SK-N-SH (cell line): ENCODE data around the gene GPR173. TPM values are rescaled to one million over a fixed set of nuclear protein-coding genes. Genes with fewer than 3 reads are reported as not detected.

ENCODE experiments used
- CTCF ChIA-PET: fragments of 300-600, 350-600 bp; formaldehyde crosslinking; extraction: SDS; loops from one replicate; lab custom pipeline; 2021; lab: Yijun Ruan, JAX
- POLR2A ChIA-PET: fragments of 350-600 bp; sonication (Branson Sonifier 250); formaldehyde crosslinking; extraction: SDS; loops from one replicate; lab custom pipeline; 2020; ENCODE audit warnings: antibody characterized with exemption, inconsistent platforms; lab: Yijun Ruan, JAX
- DNase-seq: peaks from one replicate; pipeline ENCODE4 v3.0.0; 2012
- H2AFZ ChIP-seq: fragments of 200-600 bp; sonication (generic); 2 replicates; pipeline ENCODE4 v1.8.1; 2016; ENCODE audit warnings: antibody characterized with exemption, mild to moderate bottlenecking, low read depth
- H3F3A ChIP-seq: fragments of 200-600 bp; sonication (generic); replicated peaks from 2 replicates; pipeline ENCODE3; 2016; ENCODE audit warnings: antibody characterized with exemption, mild to moderate bottlenecking; ENCODE audit not compliant: insufficient read depth
- H3K27ac ChIP-seq, 2 experiments: fragments of 200-500 bp in 1 of 2; fragments of 200-600 bp in 1 of 2; sonication (Bioruptor generic) in 1 of 2; sonication (generic), shearing (Covaris generic) in 1 of 2; 2 replicates each; pipeline versions ENCODE4 v1.5.1 to v1.6.1; 2014 to 2016; ENCODE audit warnings: low read depth in 2 of 2, inconsistent platforms in 1 of 2, low read length in 1 of 2, mild to moderate bottlenecking in 1 of 2, mixed read lengths in 1 of 2
- H3K27me3 ChIP-seq: fragments of 200-600 bp; sonication (generic), shearing (Covaris generic); 2 replicates; pipeline ENCODE4 v1.6.1; 2016; ENCODE audit warnings: mixed run types; ENCODE audit not compliant: insufficient read depth
- H3K36me3 ChIP-seq, 2 experiments: fragments of 200-500 bp in 1 of 2; fragments of 200-600 bp in 1 of 2; sonication (Bioruptor generic) in 1 of 2; sonication (generic) in 1 of 2; replicated peaks in 1 of 2; 2 replicates each; pipeline versions ENCODE3 to v1.5.1; 2014 to 2016; ENCODE audit warnings: low read length in 1 of 2, mild to moderate bottlenecking in 1 of 2; ENCODE audit not compliant: insufficient read depth in 2 of 2, control insufficient read depth in 1 of 2
- H3K4me1 ChIP-seq, 2 experiments: fragments of 200-500 bp in 1 of 2; fragments of 200-600 bp in 1 of 2; sonication (Bioruptor generic) in 1 of 2; sonication (generic), shearing (Covaris generic) in 1 of 2; 2 replicates each; pipeline versions ENCODE4 v1.5.1 to v1.6.1; 2014 to 2016; ENCODE audit warnings: low read depth in 1 of 2, low read length in 1 of 2, mixed run types in 1 of 2; ENCODE audit not compliant: insufficient read depth in 2 of 2, control insufficient read depth in 1 of 2
- H3K4me2 ChIP-seq: fragments of 200-600 bp; sonication (generic), shearing (Covaris generic); 2 replicates; pipeline ENCODE4 v1.6.1; 2017; ENCODE audit warnings: mixed run types
- H3K4me3 ChIP-seq, 2 experiments: fragments of 200-500 bp in 1 of 2; fragments of 200-600 bp in 1 of 2; sonication (Bioruptor generic) in 1 of 2; sonication (generic), shearing (Covaris generic) in 1 of 2; 2 replicates each; pipeline versions ENCODE4 v1.5.1 to v1.8.1; 2014 to 2016; ENCODE audit warnings: low read depth in 2 of 2, inconsistent platforms in 1 of 2, low read length in 1 of 2, mild to moderate bottlenecking in 1 of 2, mixed read lengths in 1 of 2, moderate library complexity in 1 of 2
- H3K79me2 ChIP-seq: fragments of 200-600 bp; sonication (generic); 2 replicates; pipeline ENCODE4 v1.8.1; 2017; ENCODE audit warnings: mild to moderate bottlenecking; ENCODE audit not compliant: insufficient read depth
- H3K9ac ChIP-seq: fragments of 200-600 bp; sonication (generic); 2 replicates; pipeline ENCODE4 v1.6.1; 2017; ENCODE audit warnings: mixed run types
- H3K9me2 ChIP-seq: fragments of 200-600 bp; sonication (generic); 2 replicates; pipeline ENCODE4 v1.6.1; 2017; ENCODE audit warnings: mixed run types
- H3K9me3 ChIP-seq: fragments of 200-600 bp; sonication (generic); 2 replicates; pipeline ENCODE4 v1.6.1; 2017; ENCODE audit warnings: mixed run types, mild to moderate bottlenecking, moderate library complexity
- H4K20me1 ChIP-seq: fragments of 200-600 bp; sonication (generic); 2 replicates; pipeline ENCODE4 v1.6.1; 2017; ENCODE audit warnings: mild to moderate bottlenecking, mixed run types; ENCODE audit not compliant: insufficient read depth
- ELF1 ChIP-seq: IDR thresholded peaks from 2 replicates; pipeline ENCODE4 v1.4.0; 2012
- FOXM1 ChIP-seq: IDR thresholded peaks from 2 replicates; pipeline ENCODE4 v1.4.0; 2012; ENCODE audit warnings: low read depth, mild to moderate bottlenecking
- POLR2AphosphoS5 ChIP-seq: IDR thresholded peaks from 2 replicates; pipeline ENCODE4 v1.6.1; 2012; ENCODE audit warnings: low read depth, low read length
- RAD21 ChIP-seq: IDR thresholded peaks from 2 replicates; pipeline ENCODE4 v1.6.1; 2012; ENCODE audit warnings: mild to moderate bottlenecking, low read length
- RFX5 ChIP-seq: IDR thresholded peaks from 2 replicates; pipeline ENCODE4 v1.6.1; 2012; ENCODE audit warnings: mild to moderate bottlenecking, improper control_type of control experiment, low read length
- SMC3 ChIP-seq: IDR thresholded peaks from 2 replicates; pipeline ENCODE4 v1.6.1; 2012; ENCODE audit warnings: low read depth, low read length, improper control_type of control experiment
- whole genome bisulfite sequencing: methylation state at CpG from one replicate; pipeline ENCODE4 v1.1.6; 2017; ENCODE audit warnings: low lambda C conversion rate; 5-methylcytosine and 5-hydroxymethylcytosine counted together
- polyA plus RNA-seq, 3 experiments: library from polyadenylated mRNA; depleted of rRNA; stranded (reverse); fragments of >200 nt; gene quantifications; 2 replicates each; pipeline ENCODE4 v1.2.3, GENCODE V29; 2012
- TF ChIP-seq, protein P1 (sequence below): fragments of 200-600 bp; sonication (generic); IDR thresholded peaks from 2 replicates; pipeline ENCODE4 v1.6.1; 2017; ENCODE audit warnings: antibody characterized with exemption, mild to moderate bottlenecking, moderate library complexity

The GPR173 gene
- polyA plus RNA-seq, 1 of the 3 experiments (the other 2 are of a cell fraction) = 5.8 TPM

DNA sequence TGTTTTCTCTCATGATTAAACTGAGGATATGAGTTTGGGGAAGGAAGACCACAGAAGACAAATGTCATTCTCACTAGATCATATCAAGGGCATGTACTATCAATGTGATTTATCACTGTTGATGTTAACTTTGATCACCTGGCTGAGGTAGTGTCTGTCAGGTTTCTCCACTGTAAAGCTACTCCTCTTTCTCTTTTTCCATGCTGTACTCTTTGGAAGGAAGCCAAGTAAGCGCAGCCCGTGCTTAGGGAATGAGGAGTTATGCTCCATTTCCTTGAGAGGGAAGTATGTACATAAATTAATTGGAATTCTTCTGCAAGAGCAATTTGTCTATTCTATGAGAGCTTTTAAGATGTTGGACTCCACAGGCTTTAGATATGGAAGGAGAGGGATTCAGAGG, 41.3 kb downstream of the GPR173 start:
- Histone ChIP-seq H3K9me2 (no peaks in the 10 kb centered on the region), H3K79me2 (no peaks in the 10 kb centered on the region), H3K9me3 (no peaks in the 10 kb centered on the region), H3K4me2 (no peak overlapping the region), H3K27ac (no peak overlapping the region), H2AFZ (no peak overlapping the region), H4K20me1 (no peaks in the 10 kb centered on the region), H3K36me3 (peaks cover 0 to 10% of the 10 kb centered on the region in 2 experiments), H3F3A (peaks cover 12% of the 10 kb centered on the region), H3K9ac (no peak overlapping the region), H3K4me3 (no peak overlapping the region), H3K27me3 (no peaks in the 10 kb centered on the region; the same call in 1 of the 2 replicates), H3K4me1 (peaks cover 0 to 9% of the 10 kb centered on the region in 2 experiments; a peak in 1 of 4 replicates)
- POLR2A ChIA-PET = interaction anchor here (1.6 kb wide), 1 partner anchor 17 kb away, joined by 5 read pairs; no protein-coding TSS in a partner anchor
- CTCF ChIA-PET = interaction anchor here (0.7 to 6.0 kb wide), 6 partner anchors 10 to 43 kb away, joined by 3 to 41 read pairs (median 4); no protein-coding TSS in a partner anchor
- DNase-seq = no peak
- 52% methylated on average over 2 of the region's 2 CpGs for WGBS
- TF ChIP-seq SMC3 = no peak

DNA sequence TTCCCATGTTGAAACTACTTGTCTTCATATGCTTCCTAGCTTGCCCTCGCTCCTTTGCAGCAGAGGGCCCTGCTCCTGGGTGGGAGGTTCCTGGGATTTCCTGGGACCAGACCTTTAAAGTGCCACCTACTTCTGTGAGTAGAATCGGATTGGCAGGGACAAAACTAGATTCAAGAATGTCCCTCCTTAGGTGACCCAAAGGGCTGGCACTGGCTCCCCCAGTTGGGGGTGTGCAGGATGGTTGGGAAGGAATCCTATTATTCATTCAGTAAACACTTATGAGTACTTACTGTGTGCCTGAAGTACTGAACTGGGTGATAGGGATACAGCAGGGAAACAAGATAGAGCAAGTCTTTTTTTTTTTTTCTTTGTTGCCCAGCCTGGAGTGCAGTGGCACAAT, 42.8 kb downstream of the GPR173 start:
- peaks cover 0 to 4% of the 10 kb centered on the region in 2 experiments for H3K36me3 ChIP-seq
- H3K4me3 ChIP-seq = no peak overlapping the region
- no peak overlapping the region for H3K4me2 ChIP-seq
- H3K4me1 ChIP-seq = peaks cover 0 to 7% of the 10 kb centered on the region in 2 experiments; a peak in 1 of 4 replicates
- TF ChIP-seq RFX5 = no peak
- H3K9ac ChIP-seq = no peak overlapping the region
- no peak overlapping the region for H3K27ac ChIP-seq
- H2AFZ ChIP-seq = no peak overlapping the region
- H3K79me2 ChIP-seq = no peaks in the 10 kb centered on the region
- no peaks in the 10 kb centered on the region for H4K20me1 ChIP-seq
- 72% methylated on average over 2 of the region's 2 CpGs for WGBS
- ChIA-PET CTCF (interaction anchor here (1.0 to 6.0 kb wide), 2 partner anchors 19 to 45 kb away, joined by 3 to 41 read pairs; no protein-coding TSS in a partner anchor), POLR2A (no interaction called here)
- H3K9me2 ChIP-seq = no peaks in the 10 kb centered on the region
- H3K27me3 ChIP-seq = no peaks in the 10 kb centered on the region; the same call in 1 of the 2 replicates
- no peaks in the 10 kb centered on the region for H3K9me3 ChIP-seq
- peaks cover 12% of the 10 kb centered on the region for H3F3A ChIP-seq
- DNase-seq = no peak

DNA sequence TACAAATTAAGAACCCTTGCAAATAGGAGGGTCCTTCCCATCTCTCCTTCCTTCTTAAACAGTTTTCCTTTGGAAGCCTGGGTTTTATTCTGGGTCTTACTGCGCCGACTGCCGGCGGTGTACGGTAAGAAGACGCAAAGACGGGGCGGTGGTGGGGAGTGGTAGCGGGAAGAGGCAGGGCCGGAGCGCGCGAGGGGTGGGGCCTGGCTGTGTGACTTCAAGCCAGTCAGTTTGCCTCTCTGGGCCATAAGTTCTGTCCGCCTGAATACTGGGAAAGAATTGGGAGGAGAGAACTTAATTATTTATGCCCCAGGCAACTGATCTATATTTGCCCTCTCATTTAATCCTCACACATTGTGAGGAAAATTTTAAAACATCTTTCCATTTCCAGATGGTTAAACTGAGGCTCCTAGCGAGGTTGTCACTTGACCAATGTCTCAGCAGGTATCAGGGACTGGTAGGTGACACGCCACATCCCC, 44.6 kb downstream of the GPR173 start:
- peak; percentile 78 for DNase-seq

More for the DNA sequence above, 44.6 kb downstream of the GPR173 start:
- no peaks in the 10 kb centered on the region for H4K20me1 ChIP-seq
- H3F3A ChIP-seq = peaks cover 8% of the 10 kb centered on the region
- H3K9me2 ChIP-seq = no peaks in the 10 kb centered on the region
- H3K9ac ChIP-seq = peak overlapping the region; percentile 20; the same call in 1 of the 2 replicates
- ChIA-PET CTCF (no interaction called here), POLR2A (no interaction called here)
- peak overlapping the region; percentile 58 to 60 for H3K4me3 ChIP-seq
- H3K4me2 ChIP-seq = peak overlapping the region; percentile 73
- no peaks in the 10 kb centered on the region for H3K9me3 ChIP-seq
- H3K36me3 ChIP-seq = no peaks in the 10 kb centered on the region
- WGBS = under 1% methylated on average over 13 of the region's 16 CpGs
- no peaks in the 10 kb centered on the region; the same call in 1 of the 2 replicates for H3K27me3 ChIP-seq
- no peaks in the 10 kb centered on the region for H3K79me2 ChIP-seq
- peak overlapping the region; percentile 64 to 77 for H3K27ac ChIP-seq
- peaks cover 0 to 4% of the 10 kb centered on the region in 2 experiments; a peak in 1 of 4 replicates for H3K4me1 ChIP-seq
- TF ChIP-seq SMC3 (peak; percentile 54; the same call in 1 of the 2 replicates), RAD21 (peak; percentile 72), FOXM1 (no peak), ELF1 (no peak), POLR2AphosphoS5 (no peak)
- TF ChIP-seq, protein P1, sequence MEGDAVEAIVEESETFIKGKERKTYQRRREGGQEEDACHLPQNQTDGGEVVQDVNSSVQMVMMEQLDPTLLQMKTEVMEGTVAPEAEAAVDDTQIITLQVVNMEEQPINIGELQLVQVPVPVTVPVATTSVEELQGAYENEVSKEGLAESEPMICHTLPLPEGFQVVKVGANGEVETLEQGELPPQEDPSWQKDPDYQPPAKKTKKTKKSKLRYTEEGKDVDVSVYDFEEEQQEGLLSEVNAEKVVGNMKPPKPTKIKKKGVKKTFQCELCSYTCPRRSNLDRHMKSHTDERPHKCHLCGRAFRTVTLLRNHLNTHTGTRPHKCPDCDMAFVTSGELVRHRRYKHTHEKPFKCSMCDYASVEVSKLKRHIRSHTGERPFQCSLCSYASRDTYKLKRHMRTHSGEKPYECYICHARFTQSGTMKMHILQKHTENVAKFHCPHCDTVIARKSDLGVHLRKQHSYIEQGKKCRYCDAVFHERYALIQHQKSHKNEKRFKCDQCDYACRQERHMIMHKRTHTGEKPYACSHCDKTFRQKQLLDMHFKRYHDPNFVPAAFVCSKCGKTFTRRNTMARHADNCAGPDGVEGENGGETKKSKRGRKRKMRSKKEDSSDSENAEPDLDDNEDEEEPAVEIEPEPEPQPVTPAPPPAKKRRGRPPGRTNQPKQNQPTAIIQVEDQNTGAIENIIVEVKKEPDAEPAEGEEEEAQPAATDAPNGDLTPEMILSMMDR = peak; percentile 60
- peak overlapping the region; percentile 66 for H2AFZ ChIP-seq
